Esophagus muscularis mucosa (tissue), 4 donors: ENCODE data around the gene TES. TPM values are rescaled to one million over a fixed set of nuclear protein-coding genes. Genes with fewer than 3 reads are reported as not detected.
A peak's percentile ranks its signal among the peaks of the same experiment; 100 is the strongest.

ENCODE experiments used
- DNase-seq: peaks from one replicate; pipeline ENCODE4 v3.0.0-alpha.2; 2017; ENCODE audit errors: extremely low spot score
- H3K27ac ChIP-seq, 4 donors: fragments of 200-600 bp; sonication (generic); replicated peaks in 1 of 4; 1 replicate in 3 of 4; 2 replicates in 1 of 4; pipeline ENCODE4 v1.5.1; 2016 to 2019; ENCODE audit warnings: mild to moderate bottlenecking in 1 of 4
- H3K27me3 ChIP-seq, 4 donors: fragments of 200-600 bp; sonication (generic); one replicate each; pipeline versions ENCODE4 v1.5.1 to v1.6.0; 2016 to 2019
- H3K36me3 ChIP-seq, 4 donors: fragments of 200-600 bp; sonication (generic); one replicate each; pipeline ENCODE4 v1.5.1; 2016 to 2019
- H3K4me1 ChIP-seq, 4 donors: fragments of 200-600 bp; sonication (generic); one replicate each; pipeline ENCODE4 v1.5.1; 2016 to 2019
- H3K4me3 ChIP-seq, 4 donors: fragments of 200-600 bp; sonication (generic); 1 replicate in 2 of 4; 2 replicates in 2 of 4; pipeline ENCODE4 v1.5.1; 2016 to 2019; ENCODE audit warnings: mild to moderate bottlenecking in 4 of 4, moderate library complexity in 1 of 4
- H3K9me3 ChIP-seq, 4 donors: fragments of 200-600 bp; sonication (generic); 1 replicate in 3 of 4; 2 replicates in 1 of 4; pipeline ENCODE4 v1.5.1; 2016 to 2019
- EP300 ChIP-seq: sonication (generic); formaldehyde crosslinking; IDR thresholded peaks from one replicate; pipeline ENCODE4 v1.6.1; 2017; ENCODE audit warnings: antibody characterized with exemption
- POLR2A ChIP-seq: fragments of 450-650 bp; IDR thresholded peaks from one replicate; pipeline ENCODE4 v1.6.1; 2017; ENCODE audit warnings: antibody characterized with exemption, moderate library complexity, mild to moderate bottlenecking, low read depth
- POLR2AphosphoS5 ChIP-seq, 2 donors: sonication (generic); formaldehyde crosslinking; IDR thresholded peaks; one replicate each; pipeline ENCODE4 v1.6.1; 2017; ENCODE audit warnings: antibody characterized with exemption in 2 of 2
- WGBS: methylation state at CpG from one replicate; pipeline ENCODE4 v1.1.5; 2018; 5-methylcytosine and 5-hydroxymethylcytosine counted together
- intact Hi-C: fragments of 100-400 bp; cut with DNase I; formaldehyde crosslinking; loops from one replicate; pipeline ENCODE4 v1.15.1; 2023
- total RNA-seq, 4 donors: library from RNA; depleted of rRNA; stranded (reverse); fragments of >200 nt; gene quantifications; one replicate each; pipeline versions ENCODE4 v1.1.0 to v1.2.1, GENCODE V29; 2016
- TF ChIP-seq, protein P1 (sequence below), 3 experiments: fragments of 200-600 bp in 2 of 3; fragments of 450-650 bp in 1 of 3; sonication (generic) in 2 of 3; IDR thresholded peaks; one replicate each; pipeline ENCODE4 v1.5.1; 2017 to 2019; ENCODE audit warnings: antibody characterized with exemption in 3 of 3, mild to moderate bottlenecking in 2 of 3, moderate library complexity in 1 of 3

Gene TES
- total RNA-seq, 4 donors from 2014 or later = 213 to 356 (median 265) TPM

DNA sequence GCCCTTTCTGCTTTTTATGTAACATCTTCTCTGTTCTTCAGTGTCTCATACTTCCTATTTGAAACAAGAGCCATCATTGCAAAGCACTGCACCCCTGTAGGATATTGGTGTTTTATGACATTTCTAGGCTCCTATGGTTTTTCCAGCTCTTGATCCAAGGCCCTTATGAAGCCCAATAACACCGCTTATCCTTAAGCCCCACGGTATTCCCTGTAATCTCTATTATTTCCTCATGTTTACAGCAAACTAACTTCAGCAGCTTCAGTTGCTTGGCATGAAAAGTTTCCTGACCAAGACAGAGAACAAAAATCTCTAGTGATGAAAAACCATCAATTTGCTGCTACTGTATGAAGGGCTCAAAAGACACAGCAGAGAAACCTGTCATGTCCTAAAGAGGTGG, 34.1 kb upstream of the TES start:
- H3K9me3 ChIP-seq = no peaks in the 10 kb centered on the region
- H3K4me3 ChIP-seq = no peak overlapping the region
- H3K27me3 ChIP-seq = no peaks in the 10 kb centered on the region
- TF ChIP-seq, protein P1, sequence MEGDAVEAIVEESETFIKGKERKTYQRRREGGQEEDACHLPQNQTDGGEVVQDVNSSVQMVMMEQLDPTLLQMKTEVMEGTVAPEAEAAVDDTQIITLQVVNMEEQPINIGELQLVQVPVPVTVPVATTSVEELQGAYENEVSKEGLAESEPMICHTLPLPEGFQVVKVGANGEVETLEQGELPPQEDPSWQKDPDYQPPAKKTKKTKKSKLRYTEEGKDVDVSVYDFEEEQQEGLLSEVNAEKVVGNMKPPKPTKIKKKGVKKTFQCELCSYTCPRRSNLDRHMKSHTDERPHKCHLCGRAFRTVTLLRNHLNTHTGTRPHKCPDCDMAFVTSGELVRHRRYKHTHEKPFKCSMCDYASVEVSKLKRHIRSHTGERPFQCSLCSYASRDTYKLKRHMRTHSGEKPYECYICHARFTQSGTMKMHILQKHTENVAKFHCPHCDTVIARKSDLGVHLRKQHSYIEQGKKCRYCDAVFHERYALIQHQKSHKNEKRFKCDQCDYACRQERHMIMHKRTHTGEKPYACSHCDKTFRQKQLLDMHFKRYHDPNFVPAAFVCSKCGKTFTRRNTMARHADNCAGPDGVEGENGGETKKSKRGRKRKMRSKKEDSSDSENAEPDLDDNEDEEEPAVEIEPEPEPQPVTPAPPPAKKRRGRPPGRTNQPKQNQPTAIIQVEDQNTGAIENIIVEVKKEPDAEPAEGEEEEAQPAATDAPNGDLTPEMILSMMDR (IDR thresholded peaks at IDR 0.05) = no peak
- TF ChIP-seq POLR2A = no peak
- TF ChIP-seq EP300 = no peak
- no peak for TF ChIP-seq POLR2AphosphoS5 (IDR thresholded peaks at IDR 0.05)
- H3K36me3 ChIP-seq = no peaks in the 10 kb centered on the region
- no peak for DNase-seq
- peaks cover 0 to 5% (median 1%) of the 10 kb centered on the region in 4 donors for H3K4me1 ChIP-seq
- intact Hi-C loops = loop anchor here (5.0 kb wide), 1 partner anchor 39 kb away; no protein-coding TSS in a partner anchor
- no peak overlapping the region for H3K27ac ChIP-seq
- 80% methylated on average over 2 of the region's 2 CpGs for WGBS

DNA sequence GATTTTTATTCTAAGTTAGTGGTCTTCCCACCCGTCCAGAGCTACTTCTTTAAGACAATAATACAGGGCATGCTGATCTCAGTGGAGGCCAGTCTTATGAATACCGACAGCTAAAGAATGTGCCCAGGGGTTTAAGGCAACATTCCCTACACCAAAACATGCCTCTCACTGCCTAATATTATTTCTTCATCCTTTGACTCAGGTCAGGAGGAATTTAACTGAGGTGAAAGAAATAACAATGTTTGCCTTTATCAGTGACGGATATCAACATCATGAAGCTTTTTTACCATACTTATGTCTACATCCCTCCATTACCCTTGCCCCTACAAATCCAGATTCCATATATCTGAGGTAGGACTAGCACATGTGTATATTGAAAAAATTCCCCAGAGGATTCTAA, 33.3 kb upstream of the TES start:
- intact Hi-C loops = loop anchor here (5.0 kb wide), 1 partner anchor 40 kb away; no protein-coding TSS in a partner anchor
- TF ChIP-seq POLR2AphosphoS5 (IDR thresholded peaks at IDR 0.05) (no peak), EP300 (no peak), POLR2A (no peak)
- TF ChIP-seq, protein P1 (IDR thresholded peaks at IDR 0.05) = no peak
- Histone ChIP-seq H3K27ac (no peak overlapping the region), H3K27me3 (no peaks in the 10 kb centered on the region), H3K4me1 (peaks cover 0 to 5% (median 1%) of the 10 kb centered on the region in 4 donors), H3K36me3 (no peaks in the 10 kb centered on the region), H3K4me3 (no peak overlapping the region), H3K9me3 (no peaks in the 10 kb centered on the region)
- 75% methylated on average over 3 of the region's 3 CpGs for WGBS
- no peak for DNase-seq

DNA sequence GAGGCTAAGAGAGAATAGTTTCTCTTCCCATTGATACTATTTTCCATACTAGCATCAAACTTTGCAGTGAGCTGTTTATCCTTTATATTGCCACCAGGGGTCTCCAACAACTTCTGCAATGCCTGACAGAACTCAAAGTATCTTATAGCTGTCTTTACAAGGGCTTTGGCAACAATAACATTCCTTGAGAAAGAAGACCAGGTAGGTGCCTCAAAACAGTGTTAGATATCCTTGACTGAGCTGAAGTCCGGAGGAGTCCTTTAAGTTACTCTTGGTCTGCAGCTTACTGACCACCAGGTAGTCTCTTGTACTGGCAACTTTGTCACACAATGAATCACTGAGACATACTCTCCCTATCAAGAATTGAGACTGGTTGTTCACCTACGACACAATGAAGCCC, 30.0 kb upstream of the TES start:
- Histone ChIP-seq H3K36me3 (no peaks in the 10 kb centered on the region), H3K27me3 (no peaks in the 10 kb centered on the region), H3K4me1 (peaks cover 0 to 5% (median 1%) of the 10 kb centered on the region in 4 donors), H3K4me3 (no peak overlapping the region), H3K9me3 (peaks cover 0 to 8% (median 1%) of the 10 kb centered on the region in 4 donors), H3K27ac (no peak overlapping the region)
- no peak for TF ChIP-seq POLR2AphosphoS5 (IDR thresholded peaks at IDR 0.05)
- TF ChIP-seq, protein P1 (IDR thresholded peaks at IDR 0.05) = peak; percentile 80 to 83 (median 81)
- intact Hi-C loops = loop anchor here (1.0 kb wide), 1 partner anchor 56 kb away; no protein-coding TSS in a partner anchor
- DNase-seq = no peak
- 63% methylated on average over 2 of the region's 2 CpGs for WGBS

DNA sequence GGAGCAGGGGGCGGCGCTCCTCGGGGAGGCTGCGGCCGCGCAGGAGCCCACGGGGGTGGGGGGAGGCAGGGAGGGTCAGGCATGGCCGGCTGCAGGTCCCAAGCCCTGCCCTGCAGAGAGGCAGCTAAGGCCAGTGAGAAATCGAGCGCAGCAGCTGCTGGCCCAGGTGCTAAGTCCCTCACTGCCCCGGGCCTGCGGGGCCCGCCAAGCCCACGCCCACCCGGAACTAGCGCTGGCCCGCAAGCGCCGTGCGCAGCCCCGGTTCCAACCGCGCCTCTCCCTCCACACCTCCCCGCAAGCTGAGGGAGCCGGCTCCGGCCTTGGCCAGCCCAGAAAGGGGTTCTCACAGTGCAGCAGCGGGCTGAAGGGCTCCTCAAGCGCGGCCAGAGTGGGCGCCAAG, 28.3 kb upstream of the TES start:
- no peak for DNase-seq
- intact Hi-C loops = no loop called here
- TF ChIP-seq, protein P1 (IDR thresholded peaks at IDR 0.05) = no peak
- TF ChIP-seq POLR2A (no peak), POLR2AphosphoS5 (IDR thresholded peaks at IDR 0.05) (no peak), EP300 (no peak)

DNA sequence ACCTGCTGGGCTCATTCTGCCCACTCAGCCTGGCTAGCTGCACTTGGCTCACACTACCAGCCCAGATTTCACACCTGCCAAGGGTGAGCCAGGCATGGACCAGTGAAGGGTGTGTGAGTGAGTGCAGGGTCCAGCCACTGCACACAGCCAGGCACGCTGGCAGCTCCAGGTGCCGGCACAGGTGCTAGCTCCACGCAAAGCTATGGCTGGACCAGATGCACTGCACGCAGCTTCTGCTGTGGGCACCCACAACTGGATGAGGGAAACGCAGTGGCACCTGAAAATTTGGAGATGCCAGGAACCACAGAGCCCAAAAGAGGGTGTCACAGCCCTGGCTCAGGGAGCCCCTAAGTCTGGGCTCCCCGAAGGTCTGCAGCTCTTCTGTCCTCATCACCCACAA, 24.9 kb upstream of the TES start:
- no peak overlapping the region for H3K4me3 ChIP-seq
- no peaks in the 10 kb centered on the region for H3K27me3 ChIP-seq
- peaks cover 0 to 1% (median under 1%) of the 10 kb centered on the region in 4 donors for H3K4me1 ChIP-seq
- WGBS = 87% methylated on average over 6 of the region's 6 CpGs
- no peak overlapping the region for H3K27ac ChIP-seq
- DNase-seq = no peak
- H3K36me3 ChIP-seq = no peaks in the 10 kb centered on the region
- intact Hi-C loops = no loop called here
- peaks cover 0 to 19% (median 7%) of the 10 kb centered on the region in 4 donors for H3K9me3 ChIP-seq
- no peak for TF ChIP-seq POLR2A
- no peak for TF ChIP-seq POLR2AphosphoS5 (IDR thresholded peaks at IDR 0.05)
- TF ChIP-seq, protein P1 (IDR thresholded peaks at IDR 0.05) = no peak
- TF ChIP-seq EP300 = no peak

More for the DNA sequence above, 28.3 kb upstream of the TES start:
- no peaks in the 10 kb centered on the region for H3K36me3 ChIP-seq
- H3K9me3 ChIP-seq = peaks cover 0 to 11% (median 1%) of the 10 kb centered on the region in 4 donors
- H3K4me3 ChIP-seq = peak overlapping the region in 1 of 4 donors; percentile 20
- H3K4me1 ChIP-seq = peaks cover 0 to 5% (median 1%) of the 10 kb centered on the region in 4 donors
- 96% methylated on average over 10 of the region's 30 CpGs for WGBS
- no peaks in the 10 kb centered on the region for H3K27me3 ChIP-seq
- H3K27ac ChIP-seq = no peak overlapping the region
